Measurements from ENCODE around the gene NAXD. TPM values are rescaled to one million over a fixed set of nuclear protein-coding genes. Genes with fewer than 3 reads are reported as not detected.

Gene NAXD
- total RNA-seq, 1 experiment from 2014 or later = 21.0 TPM

Other genes starting within 250 kb of the NAXD start
- 12.1 and 20.8 TPM in 2 replicates for gene RAB20, start 53.8 kb upstream of the NAXD start, total RNA-seq (2014; rRNA removed; shearing (Covaris generic))
- 40.0 and 44.3 TPM in 2 replicates for gene CARS2, start 90.6 kb downstream of the NAXD start, total RNA-seq (2014; rRNA removed; shearing (Covaris generic))
- 21.7 and 23.1 TPM in 2 replicates for gene ING1, start 98.2 kb downstream of the NAXD start, total RNA-seq (2014; rRNA removed; shearing (Covaris generic))